Endometrium (tissue), 2 donors: ENCODE data around the gene SUSD5.
"Not testable (repeated sequence)": the region's sequence is repeated elsewhere in the genome, so short reads cannot be mapped to it uniquely, and the experiment has no call there.

Experiments used
- FAIRE-seq: peaks from 2 replicates; lab custom pipeline; 2012; peaks lifted over from hg19 to GRCh38; lab: Jason Lieb, UNC
- donor health status: control.
- donor health status: control.

Gene SUSD5

GRCh38 chr3:33194303-33194702 lies 24.3 kb downstream of the SUSD5 start:
- FAIRE-seq = no peak

- no peak for FAIRE-seq
Observed at GRCh38 chr3:33187368-33187634, 31.3 kb downstream of the SUSD5 start.

GRCh38 chr3:33186524-33187367 lies 31.9 kb downstream of the SUSD5 start:
- no peak for FAIRE-seq

GRCh38 chr3:33184863-33185262 lies 33.7 kb downstream of the SUSD5 start:
- no peak for FAIRE-seq

- not testable (repeated sequence) for FAIRE-seq
Observed at GRCh38 chr3:33181641-33182040, 37.0 kb downstream of the SUSD5 start.

- no peak for FAIRE-seq
Observed at GRCh38 chr3:33181229-33181628, 37.4 kb downstream of the SUSD5 start.

GRCh38 chr3:33179132-33179531 lies 39.5 kb downstream of the SUSD5 start:
- no peak for FAIRE-seq

GRCh38 chr3:33174711-33175414 lies 43.7 kb downstream of the SUSD5 start:
- FAIRE-seq = no peak

- no peak for FAIRE-seq
Observed at GRCh38 chr3:33174095-33174494, 44.5 kb downstream of the SUSD5 start.

- FAIRE-seq = no peak
Observed at GRCh38 chr3:33173672-33174071, 44.9 kb downstream of the SUSD5 start.

- FAIRE-seq = no peak
Observed at GRCh38 chr3:33173103-33173502, 45.5 kb downstream of the SUSD5 start.

GRCh38 chr3:33171580-33171979 lies 47.0 kb downstream of the SUSD5 start:
- no peak for FAIRE-seq

- FAIRE-seq = no peak
Observed at GRCh38 chr3:33170531-33170930, 48.1 kb downstream of the SUSD5 start.

- FAIRE-seq = no peak
Observed at GRCh38 chr3:33167716-33168336, 50.8 kb downstream of the SUSD5 start.

- FAIRE-seq = no peak
Observed at GRCh38 chr3:33167284-33167683, 51.3 kb downstream of the SUSD5 start.

GRCh38 chr3:33166095-33166494 lies 52.5 kb downstream of the SUSD5 start:
- FAIRE-seq = no peak

GRCh38 chr3:33165372-33165771 lies 53.2 kb downstream of the SUSD5 start:
- no peak for FAIRE-seq

GRCh38 chr3:33162621-33163020 lies 56.0 kb downstream of the SUSD5 start:
- not testable (repeated sequence) for FAIRE-seq

- FAIRE-seq = no peak
Observed at GRCh38 chr3:33159981-33160380, 58.6 kb downstream of the SUSD5 start.

- FAIRE-seq = no peak
Observed at GRCh38 chr3:33159234-33159633, 59.4 kb downstream of the SUSD5 start.

- no peak for FAIRE-seq
Observed at GRCh38 chr3:33155301-33155700, 63.3 kb downstream of the SUSD5 start.

- FAIRE-seq = no peak
Observed at GRCh38 chr3:33153782-33154181, 64.8 kb downstream of the SUSD5 start.
